GM23338 (cell line): ENCODE data around the gene ITPR2. TPM values are rescaled to one million over a fixed set of nuclear protein-coding genes. Genes with fewer than 3 reads are reported as not detected.

Experiments used
- ATAC-seq: fragments of 200-7000 bp; cut with Tn5 transposase; 3 replicates; pipeline ENCODE4 v1.9.1; 2020
- DNase-seq: peaks from one replicate; pipeline ENCODE4 v3.0.0-alpha.2; 2015; ENCODE audit warnings: low spot score
- H2AFZ ChIP-seq: fragments of 200-600 bp; sonication (generic); 2 replicates; pipeline ENCODE4 v1.8.0; 2016; ENCODE audit warnings: antibody characterized with exemption, mild to moderate bottlenecking, moderate library complexity
- H3F3A ChIP-seq: fragments of 200-600 bp; sonication (generic); replicated peaks from 2 replicates; pipeline ENCODE4 v1.8.0; 2017; ENCODE audit warnings: antibody characterized with exemption, mixed run types, low read depth
- H3K27ac ChIP-seq: fragments of 200-600 bp; sonication (generic); 2 replicates; pipeline ENCODE4 v1.6.1; 2016; ENCODE audit warnings: low read depth
- H3K27me3 ChIP-seq: fragments of 200-600 bp; sonication (generic); 2 replicates; pipeline ENCODE4 v1.8.0; 2016; ENCODE audit warnings: mild to moderate bottlenecking, mixed run types, moderate library complexity; ENCODE audit not compliant: insufficient read depth
- H3K36me3 ChIP-seq: fragments of 200-600 bp; sonication (generic); 2 replicates; pipeline ENCODE4 v1.8.0; 2016; ENCODE audit warnings: mild to moderate bottlenecking; ENCODE audit not compliant: insufficient read depth
- H3K4me1 ChIP-seq: fragments of 200-600 bp; sonication (generic); 2 replicates; pipeline ENCODE4 v1.8.0; 2016; ENCODE audit warnings: mild to moderate bottlenecking, moderate library complexity; ENCODE audit not compliant: insufficient read depth
- H3K4me2 ChIP-seq: fragments of 200-600 bp; sonication (generic); 2 replicates; pipeline ENCODE4 v1.7.1; 2017; ENCODE audit warnings: mixed run types
- H3K4me3 ChIP-seq: fragments of 200-600 bp; sonication (generic); 2 replicates; pipeline ENCODE4 v1.6.1; 2016; ENCODE audit warnings: mixed run types
- H3K79me2 ChIP-seq: fragments of 200-600 bp; sonication (generic); replicated peaks from 2 replicates; pipeline ENCODE4 v1.8.0; 2017; ENCODE audit warnings: mild to moderate bottlenecking; ENCODE audit not compliant: insufficient read depth
- H3K9me2 ChIP-seq: fragments of 200-600 bp; sonication (generic); 2 replicates; pipeline ENCODE4 v1.8.0; 2017; ENCODE audit not compliant: insufficient read depth
- H4K20me1 ChIP-seq: fragments of 200-600 bp; sonication (generic); replicated peaks from 2 replicates; pipeline ENCODE4 v1.8.0; 2017; ENCODE audit warnings: mild to moderate bottlenecking; ENCODE audit not compliant: insufficient read depth
- H3K27ac Mint-ChIP-seq: 2 replicates; pipeline ENCODE4 v1.8.0; 2020; ENCODE audit warnings: inconsistent platforms, mild to moderate bottlenecking, moderate library complexity, mixed read lengths
- H3K27me3 Mint-ChIP-seq: 3 replicates; pipeline ENCODE4 v1.8.0; 2022; ENCODE audit warnings: low read depth, mild to moderate bottlenecking, moderate library complexity, mixed read lengths, inconsistent platforms; ENCODE audit not compliant: insufficient read depth, poor library complexity
- H3K36me3 Mint-ChIP-seq: 3 replicates; pipeline ENCODE4 v1.8.0; 2021; ENCODE audit warnings: low read depth, mild to moderate bottlenecking, inconsistent platforms, moderate library complexity, mixed read lengths
- H3K4me1 Mint-ChIP-seq: 3 replicates; pipeline ENCODE4 v1.8.0; 2020; ENCODE audit warnings: mild to moderate bottlenecking, inconsistent platforms, mixed read lengths
- H3K4me3 Mint-ChIP-seq: 3 replicates; pipeline ENCODE4 v1.8.0; 2021; ENCODE audit warnings: moderate library complexity, mild to moderate bottlenecking, inconsistent platforms, mixed read lengths
- H3K9me3 Mint-ChIP-seq: 3 replicates; pipeline ENCODE4 v1.8.0; 2020; ENCODE audit warnings: moderate library complexity, mild to moderate bottlenecking, inconsistent platforms, mixed read lengths
- CREB1 ChIP-seq: fragments of 250-450 bp; sonication (Bioruptor Pico); IDR thresholded peaks from 2 replicates; pipeline ENCODE4 v1.5.0; 2020; ENCODE audit warnings: low read depth, mild to moderate bottlenecking, moderate library complexity
- ETS1 ChIP-seq: IDR thresholded peaks from 2 replicates; pipeline ENCODE4 v1.6.1; 2016; ENCODE audit warnings: antibody characterized with exemption
- EZH2 ChIP-seq: fragments of 200-600 bp; sonication (generic); IDR thresholded peaks from one replicate; pipeline ENCODE4 v1.8.0; 2017; ENCODE audit warnings: antibody characterized with exemption, mild to moderate bottlenecking, low read depth; ENCODE audit not compliant: unreplicated experiment
- EZH2phosphoT487 ChIP-seq: fragments of 200-600 bp; sonication (generic); IDR thresholded peaks from one replicate; pipeline ENCODE4 v1.8.1; 2018; ENCODE audit warnings: antibody characterized with exemption; ENCODE audit not compliant: unreplicated experiment
- JUNB ChIP-seq: IDR thresholded peaks from one replicate; pipeline ENCODE4 v1.6.1; 2016; ENCODE audit warnings: antibody characterized with exemption; ENCODE audit not compliant: unreplicated experiment
- NANOG ChIP-seq: IDR thresholded peaks from 2 replicates; pipeline ENCODE4 v1.6.1; 2016; ENCODE audit warnings: antibody characterized with exemption, borderline replicate concordance
- POLR2AphosphoS5 ChIP-seq: IDR thresholded peaks from 2 replicates; pipeline ENCODE4 v1.6.1; 2016; ENCODE audit warnings: antibody characterized with exemption, low read depth
- STAT1 ChIP-seq: IDR thresholded peaks from one replicate; pipeline ENCODE4 v1.6.1; 2016; ENCODE audit warnings: antibody characterized with exemption; ENCODE audit not compliant: unreplicated experiment
- ZNF114 ChIP-seq: fragments of 250-450 bp; sonication (Bioruptor Pico); IDR thresholded peaks from 2 replicates; pipeline ENCODE4 v1.5.0; 2020; ENCODE audit warnings: mild to moderate bottlenecking, moderate library complexity
- ZNF331 ChIP-seq: fragments of 250-450 bp; sonication (Bioruptor Pico); IDR thresholded peaks from 2 replicates; pipeline ENCODE4 v1.5.0; 2020; ENCODE audit warnings: low read depth, mild to moderate bottlenecking, moderate library complexity
- polyA plus RNA-seq: library from polyadenylated mRNA; unstranded; fragments of >200 nt; fragmentation: Nextera tagmentation; extraction: Ambion mirVana; gene quantifications from 2 replicates; pipeline ENCODE4 v1.2.1, GENCODE V29; 2016
- total RNA-seq: library from RNA; depleted of rRNA; stranded (reverse); fragments of >200 nt; shearing (Covaris generic); gene quantifications from 2 replicates; pipeline ENCODE4 v1.2.3, GENCODE V29; 2014
- TF ChIP-seq, protein P1 (sequence below): IDR thresholded peaks from one replicate; pipeline ENCODE4 v1.6.1; 2018; ENCODE audit warnings: antibody characterized with exemption; ENCODE audit not compliant: unreplicated experiment
- TF ChIP-seq, protein P2 (sequence below), 2 experiments: fragments of 200-600 bp in 1 of 2; sonication (generic) in 1 of 2; conservative IDR thresholded peaks; 2 replicates each; pipeline versions ENCODE4 v1.5.1 to v1.6.1; 2016 to 2017; ENCODE audit warnings: antibody characterized with exemption in 2 of 2, low read depth in 2 of 2, mild to moderate bottlenecking in 2 of 2, moderate library complexity in 1 of 2

The ITPR2 gene
- total and polyA plus RNA-seq, 2 experiments from 2014 or later, result 44.5 to 65.2 TPM

DNA sequence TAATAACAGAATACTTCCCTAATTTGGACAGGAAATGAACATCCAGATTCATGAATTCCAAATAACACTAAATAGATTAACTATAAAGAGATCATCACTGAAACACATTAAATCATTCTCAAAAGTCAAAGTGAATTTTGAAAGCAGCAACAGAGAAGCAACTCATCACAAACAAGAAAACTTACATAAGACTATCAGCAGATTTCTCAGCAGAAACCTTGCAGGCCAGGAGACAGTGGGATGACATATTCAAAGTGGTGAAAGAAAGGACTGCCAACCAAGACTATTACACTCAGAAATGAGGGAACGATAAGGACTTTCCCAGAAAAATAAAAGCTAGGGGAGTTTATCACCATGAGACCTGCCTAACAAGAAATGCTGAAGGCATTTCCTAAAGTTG is 70.8 kb downstream of the ITPR2 start:
- Histone ChIP-seq H3F3A (no peaks in the 10 kb centered on the region), H3K79me2 (peaks cover 33% of the 10 kb centered on the region), H3K4me2 (no peak overlapping the region), H3K27me3 (no peaks in the 10 kb centered on the region), H4K20me1 (no peaks in the 10 kb centered on the region), H3K9me2 (0 out of 2 replicates have a peak, but pooled peaks cover 9% of the 10 kb centered on the region), H2AFZ (no peak overlapping the region), H3K4me3 (no peak overlapping the region), H3K27ac (no peak overlapping the region), H3K4me1 (peaks cover under 1% of the 10 kb centered on the region; the same call in 1 of the 2 replicates), H3K36me3 (no peaks in the 10 kb centered on the region; the same call in 1 of the 2 replicates)
- no peak overlapping the region for H3K27ac Mint-ChIP-seq
- peaks cover 11% of the 10 kb centered on the region for H3K27me3 Mint-ChIP-seq
- TF ChIP-seq EZH2phosphoT487 (no peak), POLR2AphosphoS5 (no peak), NANOG (no peak), EZH2 (no peak), JUNB (no peak), ETS1 (no peak), ZNF331 (CRISPR knock-in tag) (no peak)
- TF ChIP-seq, protein P1, sequence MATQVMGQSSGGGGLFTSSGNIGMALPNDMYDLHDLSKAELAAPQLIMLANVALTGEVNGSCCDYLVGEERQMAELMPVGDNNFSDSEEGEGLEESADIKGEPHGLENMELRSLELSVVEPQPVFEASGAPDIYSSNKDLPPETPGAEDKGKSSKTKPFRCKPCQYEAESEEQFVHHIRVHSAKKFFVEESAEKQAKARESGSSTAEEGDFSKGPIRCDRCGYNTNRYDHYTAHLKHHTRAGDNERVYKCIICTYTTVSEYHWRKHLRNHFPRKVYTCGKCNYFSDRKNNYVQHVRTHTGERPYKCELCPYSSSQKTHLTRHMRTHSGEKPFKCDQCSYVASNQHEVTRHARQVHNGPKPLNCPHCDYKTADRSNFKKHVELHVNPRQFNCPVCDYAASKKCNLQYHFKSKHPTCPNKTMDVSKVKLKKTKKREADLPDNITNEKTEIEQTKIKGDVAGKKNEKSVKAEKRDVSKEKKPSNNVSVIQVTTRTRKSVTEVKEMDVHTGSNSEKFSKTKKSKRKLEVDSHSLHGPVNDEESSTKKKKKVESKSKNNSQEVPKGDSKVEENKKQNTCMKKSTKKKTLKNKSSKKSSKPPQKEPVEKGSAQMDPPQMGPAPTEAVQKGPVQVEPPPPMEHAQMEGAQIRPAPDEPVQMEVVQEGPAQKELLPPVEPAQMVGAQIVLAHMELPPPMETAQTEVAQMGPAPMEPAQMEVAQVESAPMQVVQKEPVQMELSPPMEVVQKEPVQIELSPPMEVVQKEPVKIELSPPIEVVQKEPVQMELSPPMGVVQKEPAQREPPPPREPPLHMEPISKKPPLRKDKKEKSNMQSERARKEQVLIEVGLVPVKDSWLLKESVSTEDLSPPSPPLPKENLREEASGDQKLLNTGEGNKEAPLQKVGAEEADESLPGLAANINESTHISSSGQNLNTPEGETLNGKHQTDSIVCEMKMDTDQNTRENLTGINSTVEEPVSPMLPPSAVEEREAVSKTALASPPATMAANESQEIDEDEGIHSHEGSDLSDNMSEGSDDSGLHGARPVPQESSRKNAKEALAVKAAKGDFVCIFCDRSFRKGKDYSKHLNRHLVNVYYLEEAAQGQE, result no peak
- H3K4me3 Mint-ChIP-seq, result no peak overlapping the region
- peaks cover 3% of the 10 kb centered on the region; the same call in 1 of the 3 replicates for H3K4me1 Mint-ChIP-seq
- peaks cover 53% of the 10 kb centered on the region for H3K36me3 Mint-ChIP-seq
- no peak for ATAC-seq
- DNase-seq, result no peak
- peaks cover 22% of the 10 kb centered on the region for H3K9me3 Mint-ChIP-seq

DNA sequence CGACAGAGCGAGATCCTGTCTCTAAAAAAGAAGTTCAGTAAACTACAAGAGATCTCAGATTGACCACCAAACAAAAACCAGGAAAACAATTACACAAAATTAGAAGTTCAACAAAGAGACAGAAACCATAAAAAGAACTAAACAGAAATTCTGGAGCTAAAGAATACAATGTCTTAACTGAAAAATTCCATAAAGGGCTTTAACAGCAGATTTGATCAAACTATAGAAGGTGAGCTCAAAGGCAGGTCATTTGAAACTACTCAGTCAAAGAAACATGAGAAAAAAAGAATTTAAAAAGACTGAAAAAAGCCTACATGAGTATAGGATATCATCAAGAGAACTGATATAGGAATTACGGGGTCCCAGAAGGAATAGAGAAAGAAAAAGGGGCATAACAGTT is 71.2 kb downstream of the ITPR2 start:
- Mint-ChIP-seq H3K4me1 (no peaks in the 10 kb centered on the region), H3K9me3 (peaks cover 23% of the 10 kb centered on the region), H3K36me3 (peaks cover 53% of the 10 kb centered on the region), H3K4me3 (no peak overlapping the region), H3K27ac (no peak overlapping the region), H3K27me3 (peaks cover 11% of the 10 kb centered on the region)
- ATAC-seq (no peak), DNase-seq (no peak)
- peaks cover 33% of the 10 kb centered on the region for H3K79me2 ChIP-seq
- H3K9me2 ChIP-seq, result 0 out of 2 replicates have a peak, but pooled peaks cover 9% of the 10 kb centered on the region
- no peak overlapping the region for H3K27ac ChIP-seq
- no peaks in the 10 kb centered on the region for H3F3A ChIP-seq
- no peaks in the 10 kb centered on the region; the same call in 1 of the 2 replicates for H3K4me1 ChIP-seq
- no peak overlapping the region for H3K4me3 ChIP-seq
- H3K27me3 ChIP-seq, result no peaks in the 10 kb centered on the region
- H4K20me1 ChIP-seq, result no peaks in the 10 kb centered on the region
- no peak overlapping the region for H3K4me2 ChIP-seq
- TF ChIP-seq, protein P2, sequence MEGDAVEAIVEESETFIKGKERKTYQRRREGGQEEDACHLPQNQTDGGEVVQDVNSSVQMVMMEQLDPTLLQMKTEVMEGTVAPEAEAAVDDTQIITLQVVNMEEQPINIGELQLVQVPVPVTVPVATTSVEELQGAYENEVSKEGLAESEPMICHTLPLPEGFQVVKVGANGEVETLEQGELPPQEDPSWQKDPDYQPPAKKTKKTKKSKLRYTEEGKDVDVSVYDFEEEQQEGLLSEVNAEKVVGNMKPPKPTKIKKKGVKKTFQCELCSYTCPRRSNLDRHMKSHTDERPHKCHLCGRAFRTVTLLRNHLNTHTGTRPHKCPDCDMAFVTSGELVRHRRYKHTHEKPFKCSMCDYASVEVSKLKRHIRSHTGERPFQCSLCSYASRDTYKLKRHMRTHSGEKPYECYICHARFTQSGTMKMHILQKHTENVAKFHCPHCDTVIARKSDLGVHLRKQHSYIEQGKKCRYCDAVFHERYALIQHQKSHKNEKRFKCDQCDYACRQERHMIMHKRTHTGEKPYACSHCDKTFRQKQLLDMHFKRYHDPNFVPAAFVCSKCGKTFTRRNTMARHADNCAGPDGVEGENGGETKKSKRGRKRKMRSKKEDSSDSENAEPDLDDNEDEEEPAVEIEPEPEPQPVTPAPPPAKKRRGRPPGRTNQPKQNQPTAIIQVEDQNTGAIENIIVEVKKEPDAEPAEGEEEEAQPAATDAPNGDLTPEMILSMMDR (conservative IDR thresholded peaks at IDR 0.05; ENCODE audit: low read depth in 2 of 2), result no peak
- TF ChIP-seq NANOG (no peak), JUNB (no peak), EZH2phosphoT487 (no peak), POLR2AphosphoS5 (no peak), ZNF331 (CRISPR knock-in tag) (no peak), STAT1 (no peak), CREB1 (CRISPR knock-in tag) (no peak), EZH2 (no peak), ZNF114 (CRISPR knock-in tag) (no peak)
- TF ChIP-seq, protein P1, result no peak
- H3K36me3 ChIP-seq, result no peaks in the 10 kb centered on the region; the same call in 1 of the 2 replicates
- H2AFZ ChIP-seq, result no peak overlapping the region
